Gastroesophageal sphincter (tissue), 4 donors: ENCODE measurements around the gene CEACAM5. TPM values are rescaled to one million over a fixed set of nuclear protein-coding genes. Genes with fewer than 3 reads are reported as not detected.

ENCODE experiments used
- ATAC-seq: fragments of 150-250 bp; one replicate; pipeline ENCODE4 v1.9.1; 2016; ENCODE audit warnings: mild to moderate bottlenecking, moderate library complexity
- H3K27ac ChIP-seq, 4 donors: fragments of 200-600 bp; sonication (generic) in 3 of 4; 1 replicate in 3 of 4; 2 replicates in 1 of 4; pipeline ENCODE4 v1.5.1; 2016 to 2019
- H3K27me3 ChIP-seq: fragments of 200-600 bp; sonication (generic); one replicate; pipeline ENCODE4 v1.5.1; 2019
- H3K36me3 ChIP-seq, 2 donors: fragments of 200-600 bp; sonication (generic); one replicate each; pipeline ENCODE4 v1.5.1; 2019; ENCODE audit warnings: control low read depth in 1 of 2
- H3K4me1 ChIP-seq, 3 donors: fragments of 200-600 bp; sonication (generic); 1 replicate in 2 of 3; 2 replicates in 1 of 3; pipeline ENCODE4 v1.5.1; 2016 to 2019; ENCODE audit warnings: control low read depth in 2 of 3
- H3K4me3 ChIP-seq, 2 donors: fragments of 200-600 bp; sonication (generic); one replicate each; pipeline ENCODE4 v1.5.1; 2019; ENCODE audit warnings: mild to moderate bottlenecking in 1 of 2, moderate library complexity in 1 of 2
- H3K9me3 ChIP-seq, 3 donors: fragments of 200-600 bp; sonication (generic); one replicate each; pipeline ENCODE4 v1.5.1; 2017 to 2019; ENCODE audit warnings: control low read depth in 2 of 3
- EP300 ChIP-seq: sonication (generic); formaldehyde crosslinking; IDR thresholded peaks from one replicate; pipeline ENCODE4 v1.6.1; 2017; ENCODE audit warnings: antibody characterized with exemption, mild to moderate bottlenecking
- POLR2A ChIP-seq, 2 donors: fragments of 450-650 bp; IDR thresholded peaks; one replicate each; pipeline ENCODE4 v1.6.1; 2017; ENCODE audit warnings: antibody characterized with exemption in 2 of 2, mild to moderate bottlenecking in 2 of 2, moderate library complexity in 1 of 2
- POLR2AphosphoS5 ChIP-seq: sonication (generic); formaldehyde crosslinking; IDR thresholded peaks from one replicate; pipeline ENCODE4 v1.6.1; 2017; ENCODE audit warnings: antibody characterized with exemption
- WGBS, 2 donors: methylation state at CpG; one replicate each; pipeline ENCODE4 v1.1.5; 2018; ENCODE audit warnings: low coverage in 1 of 2; 5-methylcytosine and 5-hydroxymethylcytosine counted together
- total RNA-seq, 4 donors: library from RNA; depleted of rRNA; stranded (reverse); fragments of >200 nt; gene quantifications; one replicate each; pipeline ENCODE4 v1.1.0, GENCODE V29; 2016
- TF ChIP-seq, protein P1 (sequence below), 4 experiments: fragments of 200-600 bp in 2 of 4; fragments of 450-650 bp in 2 of 4; sonication (generic) in 1 of 4; IDR thresholded peaks; one replicate each; pipeline ENCODE4 v1.5.1; 2017 to 2019; ENCODE audit warnings: antibody characterized with exemption in 4 of 4, mild to moderate bottlenecking in 2 of 4, moderate library complexity in 2 of 4

The CEACAM5 gene
- total RNA-seq, 4 donors from 2014 or later, result 0.31 to 13.9 (median 0.31) TPM; not detected in 1

GRCh38 chr19:41699968-41700323 is 8.5 kb upstream of the CEACAM5 start:
- peaks cover 75% of the 10 kb centered on the region for H3K27me3 ChIP-seq
- no CpG with 5 or more reads among the region's 2 CpGs for WGBS, 2 donors
- ATAC-seq, result no peak
- TF ChIP-seq EP300 (no peak), POLR2A (IDR thresholded peaks at IDR 0.05) (no peak), POLR2AphosphoS5 (no peak)
- TF ChIP-seq, protein P1, sequence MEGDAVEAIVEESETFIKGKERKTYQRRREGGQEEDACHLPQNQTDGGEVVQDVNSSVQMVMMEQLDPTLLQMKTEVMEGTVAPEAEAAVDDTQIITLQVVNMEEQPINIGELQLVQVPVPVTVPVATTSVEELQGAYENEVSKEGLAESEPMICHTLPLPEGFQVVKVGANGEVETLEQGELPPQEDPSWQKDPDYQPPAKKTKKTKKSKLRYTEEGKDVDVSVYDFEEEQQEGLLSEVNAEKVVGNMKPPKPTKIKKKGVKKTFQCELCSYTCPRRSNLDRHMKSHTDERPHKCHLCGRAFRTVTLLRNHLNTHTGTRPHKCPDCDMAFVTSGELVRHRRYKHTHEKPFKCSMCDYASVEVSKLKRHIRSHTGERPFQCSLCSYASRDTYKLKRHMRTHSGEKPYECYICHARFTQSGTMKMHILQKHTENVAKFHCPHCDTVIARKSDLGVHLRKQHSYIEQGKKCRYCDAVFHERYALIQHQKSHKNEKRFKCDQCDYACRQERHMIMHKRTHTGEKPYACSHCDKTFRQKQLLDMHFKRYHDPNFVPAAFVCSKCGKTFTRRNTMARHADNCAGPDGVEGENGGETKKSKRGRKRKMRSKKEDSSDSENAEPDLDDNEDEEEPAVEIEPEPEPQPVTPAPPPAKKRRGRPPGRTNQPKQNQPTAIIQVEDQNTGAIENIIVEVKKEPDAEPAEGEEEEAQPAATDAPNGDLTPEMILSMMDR (IDR thresholded peaks at IDR 0.05), result no peak
- H3K27ac ChIP-seq, result no peak overlapping the region
- no peaks in the 10 kb centered on the region for H3K9me3 ChIP-seq
- no peaks in the 10 kb centered on the region for H3K36me3 ChIP-seq
- no peak overlapping the region for H3K4me3 ChIP-seq
- H3K4me1 ChIP-seq, result no peaks in the 10 kb centered on the region

GRCh38 chr19:41700381-41701195 is 7.8 kb upstream of the CEACAM5 start:
- Histone ChIP-seq H3K27ac (no peak overlapping the region), H3K36me3 (no peaks in the 10 kb centered on the region), H3K9me3 (no peaks in the 10 kb centered on the region), H3K4me1 (no peaks in the 10 kb centered on the region), H3K4me3 (no peak overlapping the region), H3K27me3 (peaks cover 75% of the 10 kb centered on the region)
- WGBS, 2 donors, result 72 to 80% methylated on average over 1 to 3 of the region's 13 CpGs
- TF ChIP-seq POLR2AphosphoS5, result no peak
- TF ChIP-seq EP300, result no peak
- no peak for TF ChIP-seq POLR2A (IDR thresholded peaks at IDR 0.05)
- TF ChIP-seq, protein P1 (IDR thresholded peaks at IDR 0.05), result no peak
- ATAC-seq, result no peak

DNA sequence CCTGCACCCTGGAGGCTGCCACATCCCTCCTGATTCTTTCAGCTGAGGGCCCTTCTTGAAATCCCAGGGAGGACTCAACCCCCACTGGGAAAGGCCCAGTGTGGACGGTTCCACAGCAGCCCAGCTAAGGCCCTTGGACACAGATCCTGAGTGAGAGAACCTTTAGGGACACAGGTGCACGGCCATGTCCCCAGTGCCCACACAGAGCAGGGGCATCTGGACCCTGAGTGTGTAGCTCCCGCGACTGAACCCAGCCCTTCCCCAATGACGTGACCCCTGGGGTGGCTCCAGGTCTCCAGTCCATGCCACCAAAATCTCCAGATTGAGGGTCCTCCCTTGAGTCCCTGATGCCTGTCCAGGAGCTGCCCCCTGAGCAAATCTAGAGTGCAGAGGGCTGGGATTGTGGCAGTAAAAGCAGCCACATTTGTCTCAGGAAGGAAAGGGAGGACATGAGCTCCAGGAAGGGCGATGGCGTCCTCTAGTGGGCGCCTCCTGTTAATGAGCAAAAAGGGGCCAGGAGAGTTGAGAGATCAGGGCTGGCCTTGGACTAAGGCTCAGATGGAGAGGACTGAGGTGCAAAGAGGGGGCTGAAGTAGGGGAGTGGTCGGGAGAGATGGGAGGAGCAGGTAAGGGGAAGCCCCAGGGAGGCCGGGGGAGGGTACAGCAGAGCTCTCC is 6.9 kb upstream of the CEACAM5 start:
- peaks cover 75% of the 10 kb centered on the region for H3K27me3 ChIP-seq
- no peaks in the 10 kb centered on the region for H3K9me3 ChIP-seq
- 0 to 6% methylated on average over 4 to 6 of the region's 10 CpGs for WGBS, 2 donors
- no peak overlapping the region for H3K4me3 ChIP-seq
- no peaks in the 10 kb centered on the region for H3K4me1 ChIP-seq
- no peaks in the 10 kb centered on the region for H3K36me3 ChIP-seq
- H3K27ac ChIP-seq, result no peak overlapping the region
- no peak for ATAC-seq
- TF ChIP-seq POLR2AphosphoS5 (no peak), EP300 (no peak), POLR2A (IDR thresholded peaks at IDR 0.05) (no peak)
- TF ChIP-seq, protein P1 (IDR thresholded peaks at IDR 0.05), result no peak

DNA sequence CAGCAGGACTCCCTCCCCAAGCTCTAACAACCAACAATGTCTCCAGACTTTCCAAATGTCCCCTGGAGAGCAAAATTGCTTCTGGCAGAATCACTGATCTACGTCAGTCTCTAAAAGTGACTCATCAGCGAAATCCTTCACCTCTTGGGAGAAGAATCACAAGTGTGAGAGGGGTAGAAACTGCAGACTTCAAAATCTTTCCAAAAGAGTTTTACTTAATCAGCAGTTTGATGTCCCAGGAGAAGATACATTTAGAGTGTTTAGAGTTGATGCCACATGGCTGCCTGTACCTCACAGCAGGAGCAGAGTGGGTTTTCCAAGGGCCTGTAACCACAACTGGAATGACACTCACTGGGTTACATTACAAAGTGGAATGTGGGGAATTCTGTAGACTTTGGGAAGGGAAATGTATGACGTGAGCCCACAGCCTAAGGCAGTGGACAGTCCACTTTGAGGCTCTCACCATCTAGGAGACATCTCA is 6.2 kb upstream of the CEACAM5 start:
- H3K4me1 ChIP-seq, result no peaks in the 10 kb centered on the region
- no peaks in the 10 kb centered on the region for H3K9me3 ChIP-seq
- ATAC-seq, result no peak
- H3K27ac ChIP-seq, result no peak overlapping the region
- peaks cover 75% of the 10 kb centered on the region for H3K27me3 ChIP-seq
- 33 to 53% methylated on average over 1 to 3 of the region's 3 CpGs for WGBS, 2 donors
- no peaks in the 10 kb centered on the region for H3K36me3 ChIP-seq
- H3K4me3 ChIP-seq, result no peak overlapping the region
- no peak for TF ChIP-seq POLR2AphosphoS5

GRCh38 chr19:41703602-41704293 is 4.7 kb upstream of the CEACAM5 start:
- peaks cover 86% of the 10 kb centered on the region for H3K27me3 ChIP-seq
- H3K36me3 ChIP-seq, result no peaks in the 10 kb centered on the region
- no peak for ATAC-seq
- H3K4me3 ChIP-seq, result no peak overlapping the region
- TF ChIP-seq, protein P1 (IDR thresholded peaks at IDR 0.05), result no peak
- no peak for TF ChIP-seq POLR2AphosphoS5
- no peak for TF ChIP-seq EP300
- TF ChIP-seq POLR2A (IDR thresholded peaks at IDR 0.05), result no peak
- no peaks in the 10 kb centered on the region for H3K9me3 ChIP-seq
- H3K27ac ChIP-seq, result no peak overlapping the region
- 14% methylated on average over 1 of the region's 8 CpGs; no CpG with 5 or more reads in 1 of the 2 donors for WGBS, 2 donors
- H3K4me1 ChIP-seq, result no peaks in the 10 kb centered on the region
